ENCODE results near the gene OR51D1. TPM values are rescaled to one million over a fixed set of nuclear protein-coding genes. Genes with fewer than 3 reads are reported as not detected.
A peak's percentile ranks its signal among the peaks of the same experiment; 100 is the strongest.

Gene OR51D1
- total and polyA plus RNA-seq, 2 of the 8 experiments (the other 6 are each of a cell fraction or from before 2014, with no cell fraction given): not detected

DNA sequence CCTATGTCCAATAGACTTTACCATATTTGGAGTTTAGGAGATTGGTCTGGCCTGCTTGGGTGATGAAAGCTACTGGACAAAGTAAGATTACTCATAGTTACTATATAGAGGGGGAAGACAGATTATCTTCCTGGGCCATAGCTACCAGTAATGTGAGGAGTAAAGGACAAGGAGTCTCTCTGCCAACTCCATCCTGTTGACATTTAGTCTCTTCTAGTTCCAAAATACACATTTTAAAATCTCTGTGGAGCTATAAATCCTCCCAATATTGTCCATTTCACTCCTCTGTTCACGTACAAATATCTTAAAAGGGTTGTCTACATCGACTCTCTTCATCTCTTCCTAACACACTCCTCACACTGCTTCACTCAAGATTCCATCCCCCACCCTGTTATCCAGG is 1.1 kb upstream of the OR51D1 start:
- no peak overlapping the region for H3K14ac ChIP-seq (ENCODE audit: insufficient read length)
- H3K4me2 ChIP-seq (ENCODE audit: insufficient read depth in 1 of 2, low read depth in 2 of 2, low read length in 2 of 2): no peak overlapping the region
- no peak overlapping the region for H3K4ac ChIP-seq (replicated peaks; ENCODE audit: insufficient read length, low read depth, low read length)
- no peaks in the 10 kb centered on the region for H3K36me3 ChIP-seq (ENCODE audit: control insufficient read depth in 2 of 4, insufficient read depth in 4 of 4, low read length in 3 of 4)
- CTCF ChIA-PET (ENCODE audit: partially characterized antibody): interaction anchor here (0.6 to 5.2 kb wide), 48 partner anchors 8 to 1743 kb away, joined by 3 to 83 read pairs (median 4); partner anchors contain the start of genes MMP26, OR51E1 and OR51G2
- H3K4me1 ChIP-seq (replicated peaks in 1 of 4; ENCODE audit: control insufficient read depth in 3 of 4, insufficient read depth in 4 of 4, low read length in 3 of 4): no peaks in the 10 kb centered on the region
- no peaks in the 10 kb centered on the region for H4K20me1 ChIP-seq (replicated peaks in 1 of 2; ENCODE audit: control insufficient read depth in 1 of 2, insufficient read depth in 2 of 2, low read length in 2 of 2)
- no peak overlapping the region for H2BK15ac ChIP-seq (ENCODE audit: low read length)
- no peaks in the 10 kb centered on the region for H3K79me2 ChIP-seq (ENCODE audit: control insufficient read depth in 1 of 2, insufficient read depth in 2 of 2, low read length in 2 of 2)
- DNase-seq (ENCODE audit: low read depth in 1 of 2, low spot score in 2 of 2) (no peak), FAIRE-seq (no peak)
- H3K79me1 ChIP-seq (ENCODE audit: low read depth, low read length): no peaks in the 10 kb centered on the region
- H2BK120ac ChIP-seq (replicated peaks; ENCODE audit: low read depth, low read length): no peak overlapping the region
- H2AK5ac ChIP-seq (ENCODE audit: low read depth, low read length): no peak overlapping the region
- H3K56ac ChIP-seq (replicated peaks; ENCODE audit: insufficient read length, low read depth, low read length): no peak overlapping the region
- H3K27ac ChIP-seq (ENCODE audit: low read depth, low read length): no peak overlapping the region
- no peak overlapping the region for H3K23ac ChIP-seq (ENCODE audit: insufficient read length)
- H2BK5ac ChIP-seq (ENCODE audit: low read depth, low read length): no peak overlapping the region
- no peak overlapping the region for H4K5ac ChIP-seq (ENCODE audit: insufficient read length, low read depth, low read length)
- no peak overlapping the region for H4K91ac ChIP-seq (replicated peaks; ENCODE audit: insufficient read length, low read length)
- no peak overlapping the region for H3K9ac ChIP-seq (replicated peaks in 1 of 4; ENCODE audit: extremely low read depth in 1 of 4, low read depth in 3 of 4, low read length in 3 of 4)
- POLR2A ChIA-PET (ENCODE audit: partially characterized antibody): no interaction called here
- peaks cover 0 to 7% (median 4%) of the 10 kb centered on the region in 4 experiments; a peak in 5 of 7 replicates for H3K27me3 ChIP-seq (replicated peaks in 1 of 4; ENCODE audit: control insufficient read depth in 3 of 4, extremely low read depth in 1 of 4, insufficient read depth in 3 of 4, low read length in 3 of 4)
- H3K4me3 ChIP-seq (ENCODE audit: extremely low read depth in 1 of 4, insufficient read depth in 2 of 4, low read depth in 3 of 4, low read length in 4 of 4): no peak overlapping the region
- H2BK20ac ChIP-seq (ENCODE audit: low read length): no peak overlapping the region
- no peak overlapping the region for H2BK12ac ChIP-seq (ENCODE audit: low read depth, low read length)
- H2AFZ ChIP-seq (ENCODE audit: low read length): 0 out of 2 replicates have a peak overlapping the region, but pooled peaks have one; percentile 91
- WGBS, 2 experiments (ENCODE audit: extremely low coverage in 1 of 2, insufficient coverage in 1 of 2, insufficient read length in 1 of 2, insufficient replicate concordance in 2 of 2, low coverage in 1 of 2, low lambda C conversion rate in 2 of 2, missing lambda C conversion rate in 1 of 2): 84% methylated on average over 2 of the region's 2 CpGs; no CpG with 5 or more reads in 1 of the 2 experiments
- H3K9me3 ChIP-seq (ENCODE audit: insufficient read depth in 2 of 2, low read depth in 1 of 2, low read length in 1 of 2): no peaks in the 10 kb centered on the region; a peak in 1 of 4 replicates
- H3K18ac ChIP-seq (ENCODE audit: extremely low read depth, low read length): no peak overlapping the region
- no peaks in the 10 kb centered on the region for H3K23me2 ChIP-seq (ENCODE audit: low read depth, low read length)
- H4K8ac ChIP-seq (ENCODE audit: extremely low read depth, insufficient read depth, low read length): no peak overlapping the region
- TF ChIP-seq, protein P1, sequence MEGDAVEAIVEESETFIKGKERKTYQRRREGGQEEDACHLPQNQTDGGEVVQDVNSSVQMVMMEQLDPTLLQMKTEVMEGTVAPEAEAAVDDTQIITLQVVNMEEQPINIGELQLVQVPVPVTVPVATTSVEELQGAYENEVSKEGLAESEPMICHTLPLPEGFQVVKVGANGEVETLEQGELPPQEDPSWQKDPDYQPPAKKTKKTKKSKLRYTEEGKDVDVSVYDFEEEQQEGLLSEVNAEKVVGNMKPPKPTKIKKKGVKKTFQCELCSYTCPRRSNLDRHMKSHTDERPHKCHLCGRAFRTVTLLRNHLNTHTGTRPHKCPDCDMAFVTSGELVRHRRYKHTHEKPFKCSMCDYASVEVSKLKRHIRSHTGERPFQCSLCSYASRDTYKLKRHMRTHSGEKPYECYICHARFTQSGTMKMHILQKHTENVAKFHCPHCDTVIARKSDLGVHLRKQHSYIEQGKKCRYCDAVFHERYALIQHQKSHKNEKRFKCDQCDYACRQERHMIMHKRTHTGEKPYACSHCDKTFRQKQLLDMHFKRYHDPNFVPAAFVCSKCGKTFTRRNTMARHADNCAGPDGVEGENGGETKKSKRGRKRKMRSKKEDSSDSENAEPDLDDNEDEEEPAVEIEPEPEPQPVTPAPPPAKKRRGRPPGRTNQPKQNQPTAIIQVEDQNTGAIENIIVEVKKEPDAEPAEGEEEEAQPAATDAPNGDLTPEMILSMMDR (IDR thresholded peaks at IDR 0.05; ENCODE audit: control extremely low read depth in 1 of 3, insufficient read depth in 1 of 3, low read depth in 1 of 3, low read length in 3 of 3): no peak
- TF ChIP-seq TAF1 (IDR thresholded peaks at IDR 0.05; ENCODE audit: low read depth, low read length) (no peak), CTBP2 (IDR thresholded peaks at IDR 0.05; ENCODE audit: borderline replicate concordance, insufficient read depth, insufficient read length, low read length) (no peak), SP1 (IDR thresholded peaks at IDR 0.05; ENCODE audit: low read depth, low read length) (no peak), CHD2 (IDR thresholded peaks at IDR 0.05; ENCODE audit: low read length) (no peak), HDAC2 (IDR thresholded peaks at IDR 0.05; ENCODE audit: borderline replicate concordance in 1 of 2, low read depth in 2 of 2, low read length in 2 of 2) (no peak), SIRT6 (IDR thresholded peaks at IDR 0.05; ENCODE audit: low read length) (no peak), ZNF274 (IDR thresholded peaks at IDR 0.05; ENCODE audit: borderline replicate concordance, extremely low read depth, low read length) (no peak), ASH2L (IDR thresholded peaks at IDR 0.05; ENCODE audit: low read length) (no peak), EGR1 (IDR thresholded peaks at IDR 0.05; ENCODE audit: borderline replicate concordance, low read depth, low read length) (no peak), MAFK (IDR thresholded peaks at IDR 0.05; ENCODE audit: low read depth, low read length) (no peak), NANOG (IDR thresholded peaks at IDR 0.05; ENCODE audit: insufficient read depth, low read depth, low read length, poor library complexity, severe bottlenecking) (no peak)
